Measurements from ENCODE around the gene LSM2.
"Not testable (repeated sequence)": the region's sequence is repeated elsewhere in the genome, so short reads cannot be mapped to it uniquely, and the experiment has no call there.

The LSM2 gene

DNA sequence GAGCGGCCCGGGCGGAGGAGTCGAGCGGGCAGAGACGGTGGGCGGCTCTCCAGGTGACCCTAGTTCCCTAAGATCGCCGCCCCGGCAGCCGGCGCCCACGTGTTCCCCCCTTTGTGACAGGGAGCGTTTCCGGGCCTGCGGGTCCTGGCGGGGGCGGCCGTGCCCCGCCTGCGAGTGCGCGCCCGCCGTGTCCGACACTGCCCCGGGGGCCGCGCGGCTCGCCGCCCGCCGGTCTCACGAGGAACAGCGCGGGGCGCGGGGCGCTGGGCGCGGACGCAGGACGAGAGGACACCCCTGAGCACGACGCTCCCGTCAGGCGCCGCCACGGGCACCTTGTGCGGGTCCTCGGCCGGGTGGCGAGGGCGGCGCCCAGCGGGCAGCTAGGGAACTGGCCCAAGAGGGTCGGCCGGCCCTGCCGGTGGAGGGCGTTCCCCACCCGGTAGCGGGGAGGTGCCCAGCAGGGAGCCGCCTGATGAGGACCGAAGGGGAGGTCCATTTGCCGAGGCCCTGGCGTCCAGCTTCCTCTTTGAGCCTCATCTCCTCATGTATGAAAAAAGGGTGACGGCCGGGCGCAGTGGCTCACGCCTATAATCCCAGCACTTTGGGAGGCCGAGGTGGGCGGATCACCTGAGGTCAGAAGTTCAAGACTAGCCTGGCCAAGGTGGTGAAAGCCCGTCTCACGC lies 11.0 kb downstream of the LSM2 start, which contains the start of gene VARS1:
TSS of gene VARS1 (minus strand) at position 137 of the 683 bp plus-strand sequence. CDS start 535 bp downstream, outside the sequence.
- peak; percentile 69 to 76 for DNase-seq

DNA sequence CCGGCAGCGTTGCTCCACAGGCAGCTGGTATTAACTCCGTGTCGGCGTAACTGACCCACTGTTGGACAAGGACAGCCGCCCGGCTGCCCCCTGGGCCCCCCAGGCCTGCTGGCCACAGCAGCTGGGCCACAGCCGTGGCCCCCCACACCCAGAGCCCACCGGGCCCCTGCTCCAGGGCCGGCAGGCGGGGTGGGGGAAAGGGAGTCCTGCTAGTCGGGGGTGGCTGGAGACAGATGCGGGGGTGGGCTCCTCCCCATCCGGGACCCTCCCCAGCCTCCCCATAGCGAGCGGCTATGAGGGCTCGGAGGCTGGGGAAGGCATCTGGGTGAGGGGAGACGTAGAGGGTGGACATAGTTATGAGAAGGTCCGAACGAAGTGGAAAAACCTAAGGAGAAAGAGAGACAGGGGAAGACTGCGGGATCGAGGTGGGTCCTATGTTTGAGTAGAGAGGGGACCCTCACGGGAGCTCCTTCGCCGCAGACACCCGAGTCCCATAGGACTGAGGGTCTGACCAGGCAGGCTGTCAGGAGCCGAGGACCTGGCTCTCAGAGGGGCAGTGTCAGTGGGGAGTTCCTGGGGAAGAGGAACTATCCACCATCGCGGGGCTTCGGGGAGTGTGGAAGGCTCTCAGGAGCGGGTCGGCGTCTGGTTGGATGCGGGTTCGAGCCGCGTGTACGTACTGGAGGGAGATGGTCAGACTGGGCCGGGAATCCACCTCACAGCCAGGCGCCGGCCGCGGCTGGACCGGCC lies 11.7 kb downstream of the LSM2 start:
- peak in 1 of 2 donors; percentile 62 for DNase-seq

- no peak for DNase-seq
Observed at GRCh38 chr6:31794294-31794865, 12.4 kb downstream of the LSM2 start.

DNA sequence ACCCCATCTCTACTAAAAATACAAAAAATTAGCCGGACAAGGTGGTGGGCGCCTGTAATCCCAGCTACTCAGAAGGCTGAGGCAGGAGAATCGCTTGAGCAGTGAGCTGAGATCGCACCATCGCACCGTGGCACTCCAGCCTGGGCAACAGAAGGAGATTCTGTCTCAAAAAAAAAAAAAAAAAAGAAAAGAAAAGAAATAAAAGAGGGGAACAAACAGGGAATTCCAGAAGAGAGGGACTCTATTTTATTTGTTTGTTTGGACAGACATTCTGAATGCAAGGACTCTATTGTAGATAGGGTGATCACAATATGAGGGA lies 12.9 kb downstream of the LSM2 start:
- not testable (repeated sequence) for DNase-seq

DNA sequence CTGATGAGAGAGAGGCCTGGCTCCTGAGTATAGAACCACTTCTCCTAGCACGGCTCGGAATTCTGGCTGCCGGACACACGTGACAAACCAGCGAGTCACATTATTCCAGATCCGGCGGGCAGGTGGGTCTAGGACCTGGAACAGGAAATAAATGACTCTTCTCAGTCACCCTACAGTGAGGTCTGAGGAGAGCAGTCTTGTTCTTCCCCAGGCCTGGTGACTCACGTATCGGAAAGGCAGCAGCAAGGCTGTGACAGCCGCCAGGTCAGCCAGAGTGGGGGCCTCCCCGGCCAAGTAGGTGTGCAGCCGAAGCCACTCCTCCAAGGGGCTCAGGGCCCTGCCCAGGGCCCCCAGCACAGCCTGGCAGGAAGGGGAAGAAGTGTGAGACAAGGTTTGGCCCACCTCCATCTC lies 14.0 kb downstream of the LSM2 start:
- DNase-seq, result no peak

DNA sequence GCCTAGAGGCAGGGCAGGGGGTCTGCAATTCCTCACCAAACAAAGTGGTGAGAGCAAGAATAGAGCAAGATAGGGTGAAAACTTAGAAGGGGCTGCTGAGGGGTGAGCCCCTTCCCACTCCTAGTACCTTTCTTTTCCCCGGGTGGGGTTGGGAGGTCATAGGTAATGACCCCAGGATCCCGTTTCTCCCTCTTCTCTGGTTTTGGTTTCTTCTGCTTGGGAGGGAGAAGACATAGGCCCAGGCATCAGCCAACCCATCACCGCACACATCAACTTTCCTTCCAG lies 14.7 kb downstream of the LSM2 start:
- no peak for DNase-seq

DNA sequence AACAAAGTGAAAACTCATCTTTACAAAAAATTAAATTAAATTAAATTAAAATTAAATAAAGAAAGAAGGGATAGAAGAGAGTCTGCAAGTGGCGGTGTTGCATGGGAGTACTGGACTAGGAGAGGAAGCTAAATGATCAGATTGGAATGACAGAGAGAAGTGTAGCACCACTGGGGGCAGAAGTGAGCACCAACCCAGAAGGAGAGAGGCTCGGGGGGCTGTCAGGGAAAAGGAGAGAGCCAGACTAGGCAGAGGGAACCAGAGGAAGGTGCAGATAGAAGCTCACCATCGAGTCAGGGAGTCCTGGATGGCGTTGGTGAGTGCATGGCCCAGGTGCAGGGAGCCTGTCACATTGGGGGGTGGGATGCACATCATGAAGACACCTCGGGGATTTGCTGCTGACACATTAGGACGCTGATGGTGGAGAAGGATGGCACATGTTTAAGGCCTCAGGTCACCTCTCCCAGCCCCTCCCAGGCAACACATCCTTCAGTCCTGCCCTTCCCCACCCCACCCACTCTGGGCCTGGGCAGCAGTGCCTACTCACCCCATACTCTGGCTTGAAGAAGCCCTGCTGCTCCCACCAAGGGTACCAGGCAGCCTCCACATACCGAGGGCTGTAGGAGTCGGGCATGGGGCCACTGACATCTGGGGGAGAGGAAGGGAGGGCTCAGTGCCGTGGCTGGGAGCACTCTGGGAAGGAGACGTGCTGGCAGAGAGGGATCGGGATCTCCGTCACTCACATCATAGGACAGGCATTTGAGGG lies 15.3 kb downstream of the LSM2 start:
- DNase-seq, result peak in 1 of 2 donors; percentile 48

- no peak for DNase-seq
Observed at GRCh38 chr6:31785475-31785874, 21.3 kb downstream of the LSM2 start.

GRCh38 chr6:31784098-31784925 lies 22.5 kb downstream of the LSM2 start:
- no peak for DNase-seq

DNA sequence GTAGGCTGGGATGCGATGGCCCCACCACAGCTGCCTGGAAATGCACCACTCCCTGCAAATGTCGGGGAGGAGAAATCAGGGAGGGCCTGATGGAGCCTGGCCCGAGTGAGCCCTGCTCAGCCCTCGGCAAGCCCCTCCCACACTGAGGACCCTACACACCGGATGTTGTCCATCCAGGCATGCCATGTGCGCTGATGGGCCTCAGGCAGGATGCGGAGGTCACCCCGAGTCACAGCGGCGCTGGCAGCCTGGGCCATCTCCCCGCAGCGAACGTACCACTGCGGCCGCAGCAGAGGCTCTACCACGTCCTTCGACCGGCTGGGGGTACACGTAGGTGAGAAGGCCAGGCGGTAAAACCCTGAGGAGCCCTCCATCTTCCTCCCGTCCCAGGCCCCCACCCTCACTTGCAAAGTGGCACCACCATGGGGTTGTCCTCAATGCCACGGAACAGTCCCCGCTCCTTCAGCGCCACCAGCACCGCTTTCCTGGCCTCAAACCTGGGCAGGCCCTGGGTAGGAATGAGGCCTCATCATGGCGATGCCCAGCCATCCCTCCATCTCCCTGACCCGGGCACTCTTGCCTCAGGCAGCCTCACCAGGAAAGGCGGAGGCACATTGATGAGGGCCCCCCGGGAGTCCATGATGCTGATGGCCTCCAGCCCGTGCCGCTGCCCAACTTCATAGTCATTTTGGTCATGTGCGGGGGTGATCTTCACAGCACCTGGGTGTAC lies 24.5 kb downstream of the LSM2 start:
- no peak for DNase-seq

DNA sequence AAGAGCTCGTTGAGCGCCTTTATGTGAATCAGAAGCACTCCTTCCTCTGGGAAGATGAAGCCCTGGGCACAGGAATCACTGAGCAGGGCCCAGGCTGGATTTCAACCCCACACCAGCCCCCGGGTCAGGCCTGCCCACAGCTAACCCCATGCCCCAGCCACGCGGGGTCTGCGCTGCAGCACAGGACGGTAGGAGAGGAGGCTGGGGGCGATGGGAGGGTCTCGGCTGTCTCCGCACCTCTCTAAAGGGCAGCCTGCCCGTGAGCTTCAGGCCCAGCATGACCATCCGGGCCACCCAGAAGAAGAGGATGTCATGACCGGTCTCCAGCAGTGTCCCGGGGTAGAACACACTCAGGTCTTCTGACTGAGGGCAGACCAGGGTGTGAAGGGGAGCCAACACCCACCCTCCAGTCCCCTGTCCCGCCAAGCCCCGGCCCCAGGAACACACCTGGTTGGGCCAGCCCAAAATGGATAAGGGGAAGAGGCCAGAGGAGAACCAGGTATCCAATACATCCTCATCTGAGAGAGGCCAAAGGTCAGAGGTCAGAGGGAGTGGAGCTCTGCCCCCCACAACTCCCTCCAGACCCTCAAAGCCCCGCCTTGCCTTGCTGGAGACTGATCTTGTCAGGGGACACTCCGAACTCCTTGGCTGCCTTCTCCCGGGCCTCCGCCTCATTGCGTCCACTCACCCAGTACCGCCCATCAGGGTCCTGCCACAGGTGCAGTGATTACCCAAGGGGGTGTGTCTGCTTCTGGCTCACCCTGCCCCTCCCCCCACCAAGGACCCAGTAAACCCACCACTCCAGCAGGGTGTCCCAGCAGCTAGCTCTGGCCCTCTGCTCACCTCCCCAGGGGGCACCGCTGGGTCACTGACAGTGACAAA lies 25.3 kb downstream of the LSM2 start:
- DNase-seq, result no peak

- no peak for DNase-seq
Observed at GRCh38 chr6:31780507-31781243, 26.1 kb downstream of the LSM2 start.

DNA sequence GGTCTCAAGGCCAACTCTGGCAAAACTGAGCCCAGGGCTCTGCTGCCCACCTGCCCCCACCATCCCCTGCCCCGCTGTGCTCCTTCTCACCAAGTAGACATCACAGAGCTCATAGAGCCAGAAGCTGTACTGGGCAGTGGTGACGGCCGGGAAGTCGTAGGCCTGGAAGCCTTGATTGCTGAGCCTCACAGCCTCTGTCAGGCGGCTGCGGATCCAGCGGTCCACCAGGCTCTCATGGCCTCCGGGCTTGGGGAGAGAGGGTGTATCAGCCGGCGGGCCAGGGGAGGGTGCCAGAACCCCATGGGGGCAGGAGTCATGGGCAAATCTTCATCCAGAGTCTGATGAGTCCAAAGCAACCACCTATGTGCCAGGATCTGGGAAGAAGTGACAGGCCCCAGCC lies 26.9 kb downstream of the LSM2 start:
- no peak for DNase-seq

GRCh38 chr6:31778999-31779885 lies 27.5 kb downstream of the LSM2 start:
- DNase-seq, result no peak

GRCh38 chr6:31778193-31778592 lies 28.6 kb downstream of the LSM2 start:
- no peak for DNase-seq

DNA sequence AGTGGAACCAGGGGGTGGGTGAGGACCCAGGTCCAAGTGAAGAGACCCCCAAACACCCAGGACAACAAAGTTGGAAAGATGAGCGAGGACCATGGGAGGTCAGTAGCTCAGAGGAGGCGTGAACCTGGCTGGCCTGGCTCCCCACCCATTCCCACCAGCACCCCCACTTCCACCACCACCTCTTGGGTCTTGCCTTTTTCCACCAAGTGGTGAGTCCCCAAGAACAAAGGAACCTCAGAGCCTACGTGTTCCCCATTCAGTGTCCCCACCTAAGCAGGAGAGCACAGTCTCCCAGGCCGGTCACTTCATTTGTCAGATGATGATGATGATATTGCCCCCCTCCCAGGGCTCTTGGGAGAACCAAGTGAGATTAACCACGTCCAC lies 29.1 kb downstream of the LSM2 start:
- no peak for DNase-seq

- peak; percentile 34 to 68 for DNase-seq
Observed at GRCh38 chr6:31776989-31777666, 29.6 kb downstream of the LSM2 start, which contains the start of gene VWA7. Gene VWA7 (minus strand): TSS chr6:31777328. CDS start chr6:31776779, 549 bp downstream.

DNA sequence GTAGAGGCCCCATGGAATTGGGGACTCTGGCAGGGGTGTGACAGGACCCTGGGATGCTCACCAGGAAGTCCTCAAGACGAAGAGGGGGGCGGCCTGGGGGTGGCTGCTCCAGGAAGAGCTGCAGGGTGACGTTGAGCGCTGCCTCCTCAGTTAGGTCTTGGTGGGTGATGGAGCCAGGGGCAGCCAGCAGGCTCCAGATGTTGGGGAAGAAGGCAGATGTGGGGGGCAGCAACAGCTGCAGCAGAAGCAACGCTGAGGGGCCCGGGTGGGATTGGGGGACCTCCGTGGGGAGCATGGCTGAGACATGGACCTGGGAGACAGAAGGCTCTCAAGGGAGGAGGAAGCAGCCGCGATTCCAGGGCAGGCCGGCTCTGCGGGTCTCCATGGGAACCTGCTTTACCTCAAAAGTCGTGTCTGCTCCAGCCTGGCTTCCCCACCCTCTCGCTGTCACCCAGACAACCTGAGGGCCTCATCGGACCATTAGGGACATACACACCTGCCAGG lies 30.2 kb downstream of the LSM2 start:
- no peak for DNase-seq
